ENCODE data around the gene MCRIP1. TPM values are rescaled to one million over a fixed set of nuclear protein-coding genes. Genes with fewer than 3 reads are reported as not detected.

MCRIP1 gene
- total RNA-seq, 2 experiments from 2014 or later: 55.1 to 56.5 TPM

DNA sequence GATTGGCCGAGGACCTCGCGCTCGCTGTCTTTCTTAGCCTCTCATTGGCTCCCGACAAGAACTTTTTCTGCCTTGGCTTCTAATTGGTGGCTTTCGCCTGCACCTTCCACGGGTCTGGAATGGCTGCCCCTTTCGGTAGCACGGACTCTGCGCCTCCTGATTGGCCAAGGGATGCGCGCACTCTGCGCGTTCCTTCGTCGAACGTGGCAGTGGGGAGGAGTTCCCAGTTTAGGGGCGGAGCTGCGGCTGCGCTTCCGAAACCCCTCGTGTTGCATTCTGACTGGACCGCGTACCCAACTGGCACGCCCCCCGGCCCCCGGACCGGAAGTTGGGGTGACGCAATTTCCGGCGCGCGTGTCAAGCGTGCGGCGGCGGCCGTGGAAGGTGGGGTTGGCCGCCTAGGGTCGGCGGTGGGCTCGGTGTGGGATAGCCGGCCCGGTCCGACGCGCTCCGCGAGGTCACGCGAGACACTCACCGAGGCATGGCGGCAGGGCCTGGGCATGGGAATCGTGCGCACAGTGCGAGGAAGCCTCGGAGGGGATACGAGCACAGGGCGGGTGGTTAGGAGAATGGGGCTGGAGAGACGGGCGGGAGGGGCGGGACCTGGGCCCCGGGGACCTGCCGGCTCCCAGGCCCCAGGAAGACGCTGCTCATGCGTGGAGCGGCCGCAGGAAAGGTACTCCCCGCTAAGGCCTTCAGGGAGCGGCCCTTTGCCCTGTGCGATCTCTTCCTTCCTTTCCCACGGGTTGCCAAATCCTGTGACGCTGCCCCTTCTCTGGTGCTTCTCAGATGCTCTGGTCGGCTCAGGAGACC, 27.9 kb upstream of the MCRIP1 start:
- ATAC-seq (peak; percentile 92), DNase-seq (peak; percentile 99)
- Mint-ChIP-seq H3K4me3 (peak overlapping the region; percentile 96), H3K27me3 (no peaks in the 10 kb centered on the region), H3K4me1 (ENCODE audit: low read depth) (peaks cover 44% of the 10 kb centered on the region), H3K36me3 (ENCODE audit: low read depth) (peaks cover 64% of the 10 kb centered on the region), H3K9me3 (no peaks in the 10 kb centered on the region), H3K27ac (peak overlapping the region; percentile 98)
- intact Hi-C loops (cut with micrococcal nuclease): no loop called here
- ChIA-PET CTCF (interaction anchor here (1.5 to 2.3 kb wide), 2 partner anchors 9 to 67 kb away, joined by 4 to 10 read pairs; partner anchors contain the start of gene MAFG), POLR2A (interaction anchor here (0.8 to 4.9 kb wide), 3 partner anchors 9 to 155 kb away, joined by 4 to 38 read pairs (median 10); partner anchors contain the start of gene ARHGDIA)
- TF ChIP-seq, protein P1, sequence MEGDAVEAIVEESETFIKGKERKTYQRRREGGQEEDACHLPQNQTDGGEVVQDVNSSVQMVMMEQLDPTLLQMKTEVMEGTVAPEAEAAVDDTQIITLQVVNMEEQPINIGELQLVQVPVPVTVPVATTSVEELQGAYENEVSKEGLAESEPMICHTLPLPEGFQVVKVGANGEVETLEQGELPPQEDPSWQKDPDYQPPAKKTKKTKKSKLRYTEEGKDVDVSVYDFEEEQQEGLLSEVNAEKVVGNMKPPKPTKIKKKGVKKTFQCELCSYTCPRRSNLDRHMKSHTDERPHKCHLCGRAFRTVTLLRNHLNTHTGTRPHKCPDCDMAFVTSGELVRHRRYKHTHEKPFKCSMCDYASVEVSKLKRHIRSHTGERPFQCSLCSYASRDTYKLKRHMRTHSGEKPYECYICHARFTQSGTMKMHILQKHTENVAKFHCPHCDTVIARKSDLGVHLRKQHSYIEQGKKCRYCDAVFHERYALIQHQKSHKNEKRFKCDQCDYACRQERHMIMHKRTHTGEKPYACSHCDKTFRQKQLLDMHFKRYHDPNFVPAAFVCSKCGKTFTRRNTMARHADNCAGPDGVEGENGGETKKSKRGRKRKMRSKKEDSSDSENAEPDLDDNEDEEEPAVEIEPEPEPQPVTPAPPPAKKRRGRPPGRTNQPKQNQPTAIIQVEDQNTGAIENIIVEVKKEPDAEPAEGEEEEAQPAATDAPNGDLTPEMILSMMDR (IDR thresholded peaks at IDR 0.05): no peak

DNA sequence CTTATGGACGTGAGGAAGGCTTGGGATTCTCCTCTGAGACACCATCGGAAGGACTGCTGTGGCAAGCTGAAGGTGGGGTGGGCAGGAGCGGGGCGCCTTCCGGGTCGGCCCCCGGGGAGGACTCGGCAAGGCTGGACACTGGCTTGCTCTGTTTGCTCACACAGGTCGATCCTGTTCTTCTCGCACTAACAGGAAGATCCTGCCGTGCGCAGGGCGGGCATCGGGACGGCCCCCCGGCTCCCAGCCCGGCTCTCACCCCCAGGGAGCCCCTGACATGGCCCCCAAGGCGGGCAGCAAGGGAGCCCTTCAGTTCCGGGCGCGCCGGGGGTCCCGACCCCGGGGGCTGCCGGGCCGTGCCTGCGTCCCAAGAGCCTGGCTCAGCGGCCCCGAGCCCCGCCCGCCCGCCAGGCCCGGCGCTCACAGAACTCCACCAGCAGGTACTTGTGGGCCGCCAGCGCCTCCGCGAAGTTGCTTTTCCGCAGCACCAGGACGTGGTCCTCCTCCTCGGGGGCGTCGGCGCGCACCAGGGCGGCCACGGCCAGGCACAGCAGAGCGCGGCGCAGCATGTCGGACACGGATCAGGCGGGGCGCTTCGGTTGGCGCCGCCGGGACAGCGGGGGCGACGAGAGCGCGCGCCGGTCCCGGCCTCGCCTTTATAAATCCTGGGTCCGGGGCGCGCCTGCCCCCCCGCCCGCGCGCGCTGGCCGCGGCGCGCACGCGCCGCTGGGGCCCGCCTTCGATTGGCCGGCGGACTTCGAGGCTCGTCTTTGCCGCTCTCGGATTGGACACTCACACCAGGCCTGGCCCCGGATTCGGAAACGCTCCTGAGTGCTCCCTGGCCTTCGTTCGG, 27.0 kb upstream of the MCRIP1 start, which contains the start of gene P4HB:
TSS of gene P4HB (minus strand) at position 630 of the 850 bp plus-strand sequence. CDS start at position 566, 64 bp downstream.
- DNase-seq (peak; percentile 15), ATAC-seq (no peak)
- Mint-ChIP-seq H3K27ac (peak within 1 kb of the TSS; percentile 98), H3K27me3 (no peaks in the 10 kb centered on the region), H3K36me3 (ENCODE audit: low read depth) (peaks cover 66% of the 10 kb centered on the region), H3K4me3 (peak within 1 kb of the TSS; percentile 96), H3K4me1 (ENCODE audit: low read depth) (peaks cover 44% of the 10 kb centered on the region), H3K9me3 (no peaks in the 10 kb centered on the region)
- intact Hi-C loops (cut with micrococcal nuclease): no loop called here
- TF ChIP-seq, protein P1 (IDR thresholded peaks at IDR 0.05): no peak
- ChIA-PET CTCF (interaction anchor here (1.0 to 2.3 kb wide), 5 partner anchors 9 to 125 kb away, joined by 4 to 10 read pairs (median 4); partner anchors contain the start of gene MAFG), POLR2A (interaction anchor here (1.0 to 4.9 kb wide), 7 partner anchors 10 to 176 kb away, joined by 3 to 38 read pairs (median 10); partner anchors contain the start of genes ARHGDIA, ARL16, HGS and MCRIP1)

DNA sequence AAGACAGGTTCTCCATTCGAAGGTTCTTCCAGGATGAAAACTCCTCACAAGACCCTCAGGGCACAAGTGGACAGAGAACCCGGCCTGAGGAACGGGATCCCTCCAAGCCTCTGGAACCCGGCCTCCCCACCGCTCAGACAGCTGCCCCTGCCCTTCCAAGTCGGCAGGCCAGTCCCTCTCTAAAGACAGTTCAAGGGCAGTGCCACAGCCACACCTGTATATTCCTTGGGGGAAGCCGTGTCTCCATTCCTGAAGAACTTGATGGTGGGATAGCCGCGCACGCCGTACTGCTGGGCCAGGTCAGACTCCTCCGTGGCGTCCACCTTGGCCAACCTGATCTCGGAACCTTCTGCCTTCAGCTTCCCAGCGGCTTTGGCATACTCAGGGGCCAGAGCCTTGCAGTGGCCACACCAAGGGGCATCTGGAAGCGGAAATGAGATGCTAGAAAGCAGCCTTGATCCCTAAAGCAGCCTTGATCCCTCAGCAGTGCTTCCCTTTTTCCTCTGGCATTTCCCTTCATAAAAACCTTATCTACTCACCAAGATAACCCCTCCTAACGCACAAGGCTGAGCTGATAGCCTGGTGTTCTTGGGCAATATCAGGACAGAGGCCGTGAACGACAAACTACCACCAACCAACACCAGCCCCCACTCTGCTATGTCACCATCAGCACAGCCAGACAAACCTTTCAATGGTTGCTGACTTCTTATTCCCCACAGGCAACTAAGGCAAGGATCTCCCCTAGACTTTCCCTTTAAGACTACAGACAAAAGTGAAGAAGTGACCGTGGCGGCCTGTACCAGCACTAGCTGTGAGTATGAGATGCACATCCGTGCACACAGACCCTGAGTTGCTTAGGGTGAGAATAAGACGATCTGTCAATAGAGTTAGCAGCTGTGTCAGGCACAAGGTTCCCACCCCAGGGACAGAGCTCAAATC, 26.1 kb upstream of the MCRIP1 start:
- H3K4me3 Mint-ChIP-seq: peak overlapping the region; percentile 96
- ChIA-PET POLR2A (interaction anchor here (0.5 to 4.9 kb wide), 9 partner anchors 8 to 502 kb away, joined by 3 to 38 read pairs (median 4); partner anchors contain the start of genes ARHGDIA, ARL16, HGS and MCRIP1), CTCF (interaction anchor here (1.0 to 1.4 kb wide), 3 partner anchors 10 to 124 kb away, joined by 4 read pairs; no protein-coding TSS in a partner anchor)
- intact Hi-C loops (cut with micrococcal nuclease): no loop called here
- no peaks in the 10 kb centered on the region for H3K9me3 Mint-ChIP-seq
- peak overlapping the region; percentile 91 for H3K27ac Mint-ChIP-seq
- no peaks in the 10 kb centered on the region for H3K27me3 Mint-ChIP-seq
- TF ChIP-seq, protein P1 (IDR thresholded peaks at IDR 0.05): no peak
- DNase-seq: peak; percentile 31
- H3K4me1 Mint-ChIP-seq (ENCODE audit: low read depth): peaks cover 42% of the 10 kb centered on the region
- H3K36me3 Mint-ChIP-seq (ENCODE audit: low read depth): peaks cover 66% of the 10 kb centered on the region
- no peak for ATAC-seq

DNA sequence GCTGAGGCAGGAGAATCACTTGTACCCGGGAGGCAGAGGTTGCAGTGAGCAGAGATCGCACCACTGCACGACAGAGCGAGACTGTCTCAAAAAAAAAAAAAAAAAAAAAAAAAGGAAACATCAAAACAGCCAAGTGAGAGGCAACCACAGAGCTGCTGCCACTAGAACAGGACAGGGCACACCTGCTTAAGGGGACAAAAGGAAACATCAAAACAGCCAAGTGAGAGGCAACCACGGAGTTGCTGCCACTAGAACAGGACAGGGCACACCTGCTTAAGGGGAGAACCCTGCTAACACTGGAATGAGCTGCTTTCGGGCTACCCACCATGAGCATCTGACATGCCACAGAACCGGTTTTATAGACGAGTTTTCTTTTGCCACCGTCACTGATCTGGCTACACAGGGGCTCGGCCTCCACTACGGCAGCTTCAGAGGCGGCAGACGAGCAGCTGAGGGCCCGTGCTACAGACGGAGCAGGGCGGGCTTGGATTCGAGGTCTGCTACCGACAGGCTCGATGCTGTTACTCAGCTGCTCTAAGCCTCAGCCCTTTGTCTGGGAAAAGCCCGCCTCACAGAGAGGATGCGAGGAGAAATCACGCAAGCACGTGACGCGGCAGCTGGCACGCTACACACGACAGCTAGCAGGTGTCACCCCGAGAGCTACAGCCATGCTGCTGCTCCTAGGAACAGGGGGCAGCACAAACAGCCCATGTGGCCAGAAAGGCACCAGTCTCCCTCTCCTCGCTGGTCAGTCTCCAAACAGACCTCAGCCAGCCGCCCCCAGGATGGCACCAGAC, 25.3 kb upstream of the MCRIP1 start:
- H3K36me3 Mint-ChIP-seq (ENCODE audit: low read depth): peaks cover 65% of the 10 kb centered on the region

More for the DNA sequence above, 25.3 kb upstream of the MCRIP1 start:
- Mint-ChIP-seq H3K27me3 (no peaks in the 10 kb centered on the region), H3K27ac (peak overlapping the region; percentile 38), H3K4me3 (peak overlapping the region; percentile 96), H3K4me1 (ENCODE audit: low read depth) (peaks cover 35% of the 10 kb centered on the region), H3K9me3 (no peaks in the 10 kb centered on the region)
- ChIA-PET CTCF (interaction anchor here (1.4 kb wide), 1 partner anchor 123 kb away, joined by 4 read pairs; no protein-coding TSS in a partner anchor), POLR2A (interaction anchor here (0.9 to 4.9 kb wide), 6 partner anchors 9 to 39 kb away, joined by 3 to 38 read pairs (median 8); partner anchors contain the start of genes ARHGDIA and MCRIP1)
- TF ChIP-seq, protein P1 (IDR thresholded peaks at IDR 0.05): no peak
- ATAC-seq (no peak), DNase-seq (no peak)
- intact Hi-C loops (cut with micrococcal nuclease): no loop called here

Data from activated CD8-positive, alpha-beta T cell treated with anti-CD3 and anti-CD28 coated beads for 36 hours (primary cell).